Measurements from ENCODE around the gene CD34. TPM values are rescaled to one million over a fixed set of nuclear protein-coding genes. Genes with fewer than 3 reads are reported as not detected.

Gene CD34
- total RNA-seq, 1 donor from 2014 or later: 277 TPM

DNA sequence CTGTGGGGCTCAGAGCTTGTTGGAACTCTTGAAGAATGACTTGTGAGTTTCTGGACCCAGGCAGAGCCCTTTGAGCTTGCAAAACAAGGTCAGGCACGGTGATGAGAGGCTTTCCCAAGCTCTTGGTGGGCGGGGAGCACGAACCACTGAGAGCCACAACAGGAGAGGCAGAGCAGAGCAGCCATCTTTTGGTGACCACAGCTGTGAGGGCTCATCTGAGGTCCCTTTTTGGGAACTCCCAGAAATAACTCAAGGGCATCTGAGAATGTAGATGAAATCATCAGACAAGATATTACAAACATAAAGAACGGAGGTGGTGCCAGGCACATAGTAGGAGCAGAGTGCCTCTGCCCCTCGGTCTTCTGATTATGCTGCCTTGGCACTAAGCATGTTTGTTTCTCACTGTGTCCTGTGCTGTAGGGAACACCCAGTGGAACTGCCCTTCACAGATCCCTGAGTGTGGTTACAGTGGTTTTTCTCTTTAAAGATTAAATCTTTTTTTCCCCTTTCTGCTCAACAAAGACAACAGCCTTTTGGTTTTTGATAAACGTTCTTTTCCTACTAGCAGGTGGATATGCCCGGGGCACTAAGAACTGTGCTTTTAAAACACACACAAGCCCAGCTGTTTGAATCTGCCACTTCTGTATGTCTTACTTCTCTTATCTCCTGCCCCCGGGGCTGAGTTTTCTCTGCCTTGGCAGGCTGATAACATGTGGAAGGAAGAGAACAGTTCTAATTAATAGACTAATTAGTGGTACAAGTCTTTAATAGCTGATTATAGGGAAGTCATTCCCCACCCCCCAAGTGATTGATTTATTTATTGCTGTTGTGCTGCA lies 37.7 kb downstream of the CD34 start:
- H3K36me3 Mint-ChIP-seq (ENCODE audit: low read depth, unreplicated experiment): peaks cover 3% of the 10 kb centered on the region
- no peak for DNase-seq (ENCODE audit: low spot score)
- H3K9me3 Mint-ChIP-seq (ENCODE audit: unreplicated experiment): no peaks in the 10 kb centered on the region
- TF ChIP-seq, protein P1, sequence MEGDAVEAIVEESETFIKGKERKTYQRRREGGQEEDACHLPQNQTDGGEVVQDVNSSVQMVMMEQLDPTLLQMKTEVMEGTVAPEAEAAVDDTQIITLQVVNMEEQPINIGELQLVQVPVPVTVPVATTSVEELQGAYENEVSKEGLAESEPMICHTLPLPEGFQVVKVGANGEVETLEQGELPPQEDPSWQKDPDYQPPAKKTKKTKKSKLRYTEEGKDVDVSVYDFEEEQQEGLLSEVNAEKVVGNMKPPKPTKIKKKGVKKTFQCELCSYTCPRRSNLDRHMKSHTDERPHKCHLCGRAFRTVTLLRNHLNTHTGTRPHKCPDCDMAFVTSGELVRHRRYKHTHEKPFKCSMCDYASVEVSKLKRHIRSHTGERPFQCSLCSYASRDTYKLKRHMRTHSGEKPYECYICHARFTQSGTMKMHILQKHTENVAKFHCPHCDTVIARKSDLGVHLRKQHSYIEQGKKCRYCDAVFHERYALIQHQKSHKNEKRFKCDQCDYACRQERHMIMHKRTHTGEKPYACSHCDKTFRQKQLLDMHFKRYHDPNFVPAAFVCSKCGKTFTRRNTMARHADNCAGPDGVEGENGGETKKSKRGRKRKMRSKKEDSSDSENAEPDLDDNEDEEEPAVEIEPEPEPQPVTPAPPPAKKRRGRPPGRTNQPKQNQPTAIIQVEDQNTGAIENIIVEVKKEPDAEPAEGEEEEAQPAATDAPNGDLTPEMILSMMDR (IDR thresholded peaks at IDR 0.05; ENCODE audit: unreplicated experiment): no peak
- peaks cover 11% of the 10 kb centered on the region for H3K27me3 Mint-ChIP-seq (ENCODE audit: unreplicated experiment)
- no peak overlapping the region for H3K4me3 Mint-ChIP-seq (ENCODE audit: unreplicated experiment)
- H3K4me1 Mint-ChIP-seq (ENCODE audit: unreplicated experiment): peaks cover 33% of the 10 kb centered on the region
- H3K27ac Mint-ChIP-seq (ENCODE audit: unreplicated experiment): no peak overlapping the region

DNA sequence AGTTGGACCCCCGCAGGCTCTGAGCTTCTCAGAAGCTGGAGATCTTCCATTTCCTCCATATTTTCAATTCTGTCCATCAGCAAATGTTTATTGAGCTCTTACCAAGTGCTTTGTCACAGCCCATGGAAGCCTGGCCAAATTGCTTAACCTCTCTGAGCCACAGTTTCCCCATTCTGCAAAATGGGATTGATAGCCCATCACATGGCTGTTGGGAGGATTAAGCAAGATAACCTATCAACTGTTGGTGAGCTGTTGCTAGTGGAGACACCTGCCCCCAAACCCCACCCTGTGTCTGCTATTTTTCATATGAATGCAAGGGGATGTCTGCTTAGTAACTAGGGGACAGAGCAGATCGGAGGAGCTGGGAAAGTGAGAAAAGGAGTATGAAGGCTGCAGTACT lies 38.3 kb downstream of the CD34 start:
- TF ChIP-seq, protein P1 (IDR thresholded peaks at IDR 0.05; ENCODE audit: unreplicated experiment): no peak
- Mint-ChIP-seq H3K36me3 (ENCODE audit: low read depth, unreplicated experiment) (no peaks in the 10 kb centered on the region), H3K4me1 (ENCODE audit: unreplicated experiment) (peaks cover 38% of the 10 kb centered on the region), H3K27ac (ENCODE audit: unreplicated experiment) (no peak overlapping the region), H3K27me3 (ENCODE audit: unreplicated experiment) (peaks cover 11% of the 10 kb centered on the region), H3K4me3 (ENCODE audit: unreplicated experiment) (no peak overlapping the region), H3K9me3 (ENCODE audit: unreplicated experiment) (no peaks in the 10 kb centered on the region)
- DNase-seq (ENCODE audit: low spot score): no peak

DNA sequence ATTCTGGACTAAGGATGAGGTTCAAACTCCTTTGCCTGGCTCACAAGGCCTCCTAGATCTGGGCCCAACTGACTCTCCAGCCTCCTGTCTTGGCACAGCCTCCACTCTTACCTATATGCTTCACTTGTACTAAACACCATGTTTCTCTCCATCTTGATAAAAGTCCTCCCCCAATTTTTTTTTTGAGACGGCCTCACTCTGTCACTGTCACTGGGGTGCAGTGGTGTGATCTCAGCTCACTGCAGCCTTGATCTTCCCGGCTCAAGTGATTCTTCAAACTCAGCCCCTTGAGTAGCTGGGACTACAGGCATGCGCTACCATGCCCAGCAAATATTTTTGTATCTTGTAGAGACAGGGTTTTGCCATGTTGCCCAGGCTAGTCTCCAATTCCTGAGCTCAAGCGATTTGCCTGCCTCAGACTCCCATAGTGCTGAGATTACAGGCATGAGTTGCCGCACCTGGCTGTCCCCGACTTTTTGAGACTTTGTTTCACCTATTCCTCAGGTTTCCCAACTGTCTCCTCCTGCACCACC lies 39.7 kb downstream of the CD34 start:
- H3K36me3 Mint-ChIP-seq (ENCODE audit: low read depth, unreplicated experiment): peaks cover 4% of the 10 kb centered on the region
- H3K27ac Mint-ChIP-seq (ENCODE audit: unreplicated experiment): no peak overlapping the region
- H3K9me3 Mint-ChIP-seq (ENCODE audit: unreplicated experiment): no peaks in the 10 kb centered on the region
- TF ChIP-seq, protein P1 (IDR thresholded peaks at IDR 0.05; ENCODE audit: unreplicated experiment): no peak
- no peak overlapping the region for H3K4me3 Mint-ChIP-seq (ENCODE audit: unreplicated experiment)
- DNase-seq (ENCODE audit: low spot score): no peak
- H3K4me1 Mint-ChIP-seq (ENCODE audit: unreplicated experiment): peaks cover 50% of the 10 kb centered on the region
- peaks cover 18% of the 10 kb centered on the region for H3K27me3 Mint-ChIP-seq (ENCODE audit: unreplicated experiment)

DNA sequence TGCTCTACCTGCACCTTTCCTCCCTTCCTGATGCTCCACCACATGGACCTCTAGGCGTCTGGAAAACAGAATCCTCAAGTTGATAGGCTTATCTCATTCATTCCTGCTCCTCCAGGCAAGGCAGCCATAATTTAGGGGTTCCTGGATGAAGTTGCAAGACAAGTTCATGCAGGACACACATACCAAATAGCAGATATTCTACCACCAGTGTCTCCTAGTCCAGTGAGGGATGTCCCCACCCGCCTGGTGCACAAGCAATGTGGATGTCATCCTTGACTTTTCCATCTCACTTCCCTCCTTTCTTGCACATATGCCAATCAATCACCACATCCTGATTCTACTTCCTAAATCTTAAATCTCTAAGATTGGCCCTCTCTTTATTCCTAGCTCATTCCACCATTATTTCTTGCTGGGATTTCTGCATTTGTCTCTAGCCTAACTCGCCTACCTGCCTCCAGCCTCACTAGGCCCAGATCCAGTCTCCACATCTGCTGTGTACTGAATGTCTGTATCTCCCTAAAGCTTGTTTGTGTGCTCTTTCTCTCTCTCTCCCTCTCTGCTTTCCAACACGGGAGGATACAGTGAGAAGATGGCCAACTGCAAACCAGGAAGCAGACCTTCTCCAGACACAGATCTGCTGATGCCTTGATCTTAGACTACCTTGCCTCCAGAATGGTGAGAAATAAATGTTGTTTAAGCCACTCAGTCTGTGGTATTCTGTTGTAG lies 40.5 kb downstream of the CD34 start:
- Mint-ChIP-seq H3K9me3 (ENCODE audit: unreplicated experiment) (no peaks in the 10 kb centered on the region), H3K27me3 (ENCODE audit: unreplicated experiment) (peaks cover 19% of the 10 kb centered on the region), H3K4me1 (ENCODE audit: unreplicated experiment) (peaks cover 48% of the 10 kb centered on the region), H3K4me3 (ENCODE audit: unreplicated experiment) (peak overlapping the region; percentile 65), H3K36me3 (ENCODE audit: low read depth, unreplicated experiment) (peaks cover 12% of the 10 kb centered on the region), H3K27ac (ENCODE audit: unreplicated experiment) (no peak overlapping the region)
- DNase-seq (ENCODE audit: low spot score): no peak
- TF ChIP-seq, protein P1 (IDR thresholded peaks at IDR 0.05; ENCODE audit: unreplicated experiment): no peak
